Measurements from ENCODE around the gene GRK6.

The GRK6 gene

GRCh38 chr5:177431317-177432142 is 5.1 kb downstream of the GRK6 start:
- H3K4me1 ChIP-seq: peaks cover 0 to 39% (median 14%) of the 10 kb centered on the region in 4 donors
- DNase-seq: no peak
- intact Hi-C loops (cut with DNase I; ENCODE audit: low total_unique reads): no loop called here
- H3K36me3 ChIP-seq: peaks cover 49 to 65% (median 61%) of the 10 kb centered on the region in 3 donors
- no peaks in the 10 kb centered on the region for H3K27me3 ChIP-seq
- no peak overlapping the region for H3K27ac ChIP-seq
- TF ChIP-seq, protein P1, sequence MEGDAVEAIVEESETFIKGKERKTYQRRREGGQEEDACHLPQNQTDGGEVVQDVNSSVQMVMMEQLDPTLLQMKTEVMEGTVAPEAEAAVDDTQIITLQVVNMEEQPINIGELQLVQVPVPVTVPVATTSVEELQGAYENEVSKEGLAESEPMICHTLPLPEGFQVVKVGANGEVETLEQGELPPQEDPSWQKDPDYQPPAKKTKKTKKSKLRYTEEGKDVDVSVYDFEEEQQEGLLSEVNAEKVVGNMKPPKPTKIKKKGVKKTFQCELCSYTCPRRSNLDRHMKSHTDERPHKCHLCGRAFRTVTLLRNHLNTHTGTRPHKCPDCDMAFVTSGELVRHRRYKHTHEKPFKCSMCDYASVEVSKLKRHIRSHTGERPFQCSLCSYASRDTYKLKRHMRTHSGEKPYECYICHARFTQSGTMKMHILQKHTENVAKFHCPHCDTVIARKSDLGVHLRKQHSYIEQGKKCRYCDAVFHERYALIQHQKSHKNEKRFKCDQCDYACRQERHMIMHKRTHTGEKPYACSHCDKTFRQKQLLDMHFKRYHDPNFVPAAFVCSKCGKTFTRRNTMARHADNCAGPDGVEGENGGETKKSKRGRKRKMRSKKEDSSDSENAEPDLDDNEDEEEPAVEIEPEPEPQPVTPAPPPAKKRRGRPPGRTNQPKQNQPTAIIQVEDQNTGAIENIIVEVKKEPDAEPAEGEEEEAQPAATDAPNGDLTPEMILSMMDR (IDR thresholded peaks at IDR 0.05): no peak
- no peak overlapping the region for H3K4me3 ChIP-seq
- H3K9me3 ChIP-seq: no peaks in the 10 kb centered on the region

DNA sequence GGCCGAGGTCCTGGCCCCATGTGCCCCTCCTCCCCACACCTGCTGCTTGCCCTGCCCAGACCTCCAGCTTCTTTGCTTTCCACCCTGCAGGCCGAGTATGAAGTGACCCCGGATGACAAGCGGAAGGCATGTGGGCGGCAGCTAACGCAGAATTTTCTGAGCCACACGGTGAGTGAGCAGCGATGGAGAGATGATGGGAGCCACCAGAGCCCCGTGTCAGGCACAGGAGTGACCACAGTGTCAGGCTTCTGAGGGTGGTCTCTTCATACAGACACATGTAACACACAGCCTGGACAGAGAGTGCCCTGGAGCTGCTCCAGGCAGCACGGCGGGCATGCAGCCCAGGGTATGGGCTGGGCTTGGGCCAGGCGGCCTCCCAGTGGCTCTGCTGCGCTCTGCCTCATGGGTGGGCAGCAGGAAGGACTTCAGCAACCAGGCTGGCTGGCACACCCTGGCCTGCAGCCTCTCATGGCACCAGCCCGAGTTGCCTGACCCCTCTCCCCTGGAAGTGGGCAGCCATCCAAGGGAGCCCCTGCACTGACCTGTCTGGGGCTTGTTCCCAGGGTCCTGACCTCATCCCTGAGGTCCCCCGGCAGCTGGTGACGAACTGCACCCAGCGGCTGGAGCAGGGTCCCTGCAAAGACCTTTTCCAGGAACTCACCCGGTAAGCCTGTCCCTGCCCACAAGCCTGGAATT is 5.8 kb downstream of the GRK6 start:
- intact Hi-C loops (cut with DNase I; ENCODE audit: low total_unique reads): no loop called here
- TF ChIP-seq, protein P1 (IDR thresholded peaks at IDR 0.05): no peak
- H3K27ac ChIP-seq: no peak overlapping the region

DNA sequence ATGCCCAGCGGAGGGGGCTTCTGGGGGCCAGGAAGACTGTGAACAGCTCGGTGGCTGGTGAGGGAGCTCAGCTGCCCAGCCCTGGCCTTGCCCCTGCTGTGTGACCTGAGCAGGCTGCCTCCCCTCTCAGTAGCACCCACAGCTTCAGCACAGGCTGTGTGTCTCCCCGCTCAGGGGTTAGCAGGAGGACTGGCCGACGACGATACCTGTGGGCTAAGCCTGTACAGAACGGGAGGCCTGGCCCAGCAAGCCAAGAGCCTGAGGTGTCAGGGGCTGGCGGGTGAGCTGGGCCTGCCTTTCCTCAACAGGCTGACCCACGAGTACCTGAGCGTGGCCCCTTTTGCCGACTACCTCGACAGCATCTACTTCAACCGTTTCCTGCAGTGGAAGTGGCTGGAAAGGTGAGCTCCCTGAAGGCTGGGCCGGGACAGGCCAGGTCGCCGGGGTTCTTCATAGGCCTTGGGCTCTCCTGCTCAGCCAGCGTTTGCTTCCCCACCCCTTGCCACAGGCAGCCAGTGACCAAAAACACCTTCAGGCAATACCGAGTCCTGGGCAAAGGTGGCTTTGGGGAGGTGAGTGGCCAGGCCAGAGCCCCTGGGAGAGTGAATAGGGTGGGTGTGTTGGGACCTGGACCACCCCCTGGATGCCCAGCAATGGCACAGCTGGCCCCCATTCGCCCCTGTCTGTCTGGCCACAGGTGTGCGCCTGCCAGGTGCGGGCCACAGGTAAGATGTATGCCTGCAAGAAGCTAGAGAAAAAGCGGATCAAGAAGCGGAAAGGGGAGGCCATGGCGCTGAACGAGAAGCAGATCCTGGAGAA is 6.6 kb downstream of the GRK6 start:
- peaks cover 0 to 26% (median 3%) of the 10 kb centered on the region in 4 donors for H3K4me1 ChIP-seq
- H3K27ac ChIP-seq: no peak overlapping the region
- TF ChIP-seq, protein P1 (IDR thresholded peaks at IDR 0.05): no peak
- H3K9me3 ChIP-seq: no peaks in the 10 kb centered on the region
- no peaks in the 10 kb centered on the region for H3K27me3 ChIP-seq
- peaks cover 49 to 80% (median 62%) of the 10 kb centered on the region in 3 donors for H3K36me3 ChIP-seq
- intact Hi-C loops (cut with DNase I; ENCODE audit: low total_unique reads): no loop called here
- no peak overlapping the region for H3K4me3 ChIP-seq
- DNase-seq: no peak

More for the DNA sequence above, 5.8 kb downstream of the GRK6 start:
- peaks cover 0 to 34% (median 11%) of the 10 kb centered on the region in 4 donors for H3K4me1 ChIP-seq
- H3K9me3 ChIP-seq: no peaks in the 10 kb centered on the region
- H3K4me3 ChIP-seq: no peak overlapping the region
- peaks cover 49 to 73% (median 62%) of the 10 kb centered on the region in 3 donors for H3K36me3 ChIP-seq
- no peak for DNase-seq
- H3K27me3 ChIP-seq: no peaks in the 10 kb centered on the region

DNA sequence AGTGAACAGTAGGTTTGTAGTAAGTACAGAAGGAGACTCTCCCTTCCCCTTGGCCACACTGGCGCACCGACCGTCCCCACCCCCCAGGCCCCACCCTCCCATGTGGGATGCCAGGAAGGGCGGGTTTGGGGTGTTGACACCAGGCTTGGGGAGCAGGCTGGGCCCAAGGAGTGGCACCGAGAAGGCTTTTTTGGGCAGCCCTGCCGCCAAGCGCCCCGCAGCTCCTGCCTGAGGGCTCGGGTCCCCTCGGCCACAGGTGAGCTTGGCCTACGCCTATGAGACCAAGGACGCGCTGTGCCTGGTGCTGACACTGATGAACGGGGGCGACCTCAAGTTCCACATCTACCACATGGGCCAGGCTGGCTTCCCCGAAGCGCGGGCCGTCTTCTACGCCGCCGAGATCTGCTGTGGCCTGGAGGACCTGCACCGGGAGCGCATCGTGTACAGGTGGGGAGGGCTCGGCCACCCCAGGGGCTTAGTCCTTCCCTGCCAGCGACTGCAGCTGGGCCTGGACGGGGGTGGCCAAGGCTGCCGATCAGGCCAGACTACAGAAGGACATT is 7.3 kb downstream of the GRK6 start:
- H3K9me3 ChIP-seq: no peaks in the 10 kb centered on the region
- TF ChIP-seq, protein P1 (IDR thresholded peaks at IDR 0.05): no peak
- intact Hi-C loops (cut with DNase I; ENCODE audit: low total_unique reads): no loop called here
- no peaks in the 10 kb centered on the region for H3K27me3 ChIP-seq
- peaks cover 0 to 19% (median 0%) of the 10 kb centered on the region in 4 donors for H3K4me1 ChIP-seq
- H3K36me3 ChIP-seq: peaks cover 49 to 87% (median 62%) of the 10 kb centered on the region in 3 donors
- no peak overlapping the region for H3K4me3 ChIP-seq
- no peak for DNase-seq
- no peak overlapping the region for H3K27ac ChIP-seq

DNA sequence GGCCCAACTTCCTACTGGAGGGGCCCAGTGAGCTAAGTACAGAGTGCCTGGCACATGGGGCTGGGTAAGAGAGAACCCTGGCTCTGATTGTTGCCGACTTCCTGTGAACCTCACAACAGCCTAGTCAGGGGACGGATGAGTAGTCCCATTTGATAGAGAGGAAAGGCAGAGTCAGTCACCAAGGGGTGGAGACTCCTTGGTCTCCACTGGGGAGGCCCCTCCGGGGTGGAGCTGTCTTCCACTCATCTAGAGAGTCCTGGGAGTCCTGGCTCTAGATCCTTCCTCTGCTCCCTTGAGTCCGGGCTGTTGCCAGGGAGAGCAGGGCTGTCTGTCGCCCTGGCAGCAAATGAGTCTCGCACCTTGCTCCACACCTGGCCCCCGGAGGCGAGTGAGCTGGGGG is 8.0 kb downstream of the GRK6 start:
- TF ChIP-seq, protein P1 (IDR thresholded peaks at IDR 0.05): no peak
- Histone ChIP-seq H3K9me3 (no peaks in the 10 kb centered on the region), H3K4me3 (no peak overlapping the region), H3K27me3 (no peaks in the 10 kb centered on the region), H3K36me3 (peaks cover 49 to 94% (median 62%) of the 10 kb centered on the region in 3 donors), H3K4me1 (peaks cover 0 to 12% (median 0%) of the 10 kb centered on the region in 4 donors), H3K27ac (no peak overlapping the region)
- intact Hi-C loops (cut with DNase I; ENCODE audit: low total_unique reads): no loop called here
- DNase-seq: no peak
